Parathyroid adenoma (tissue), 2 donors: ENCODE results near the gene ZNF91.

Source experiments
- H2AFZ ChIP-seq: fragments of 300-600 bp; sonication (generic); one replicate; pipeline ENCODE4 v1.7.0; 2017; ENCODE audit warnings: antibody characterized with exemption, mild to moderate bottlenecking
- H3K27ac ChIP-seq: fragments of 300-600 bp; sonication (generic); one replicate; pipeline ENCODE4 v1.7.0; 2017
- H3K27me3 ChIP-seq: fragments of 300-600 bp; sonication (generic); one replicate; pipeline ENCODE4 v1.7.0; 2017; ENCODE audit warnings: low read length; ENCODE audit not compliant: control insufficient read depth, insufficient read depth
- H3K36me3 ChIP-seq: fragments of 300-600 bp; sonication (generic); one replicate; pipeline ENCODE4 v1.7.0; 2017; ENCODE audit warnings: low read length; ENCODE audit not compliant: control insufficient read depth, insufficient read depth
- H3K4me1 ChIP-seq: fragments of 300-600 bp; sonication (generic); one replicate; pipeline ENCODE4 v1.7.0; 2017; ENCODE audit warnings: control low read depth
- H3K4me2 ChIP-seq: fragments of 300-600 bp; sonication (generic); one replicate; pipeline ENCODE4 v1.7.0; 2017; ENCODE audit warnings: low read length
- H3K4me3 ChIP-seq: fragments of 300-600 bp; sonication (generic); one replicate; pipeline ENCODE4 v1.7.0; 2017; ENCODE audit warnings: low read depth, low read length
- H3K79me2 ChIP-seq: fragments of 300-600 bp; sonication (generic); one replicate; pipeline ENCODE4 v1.7.0; 2017; ENCODE audit warnings: control low read depth
- H3K9ac ChIP-seq: fragments of 300-600 bp; sonication (generic); one replicate; pipeline ENCODE4 v1.7.0; 2017; ENCODE audit warnings: mild to moderate bottlenecking
- H3K9me3 ChIP-seq: fragments of 300-600 bp; sonication (generic); one replicate; pipeline ENCODE4 v1.7.0; 2017; ENCODE audit warnings: low read length; ENCODE audit not compliant: control insufficient read depth
- TF ChIP-seq, protein P1 (sequence below): fragments of 300-600 bp; sonication (generic); IDR thresholded peaks from one replicate; pipeline ENCODE4 v1.7.0; 2017; ENCODE audit warnings: antibody characterized with exemption, mild to moderate bottlenecking
- donor health status: primary hyperparathyroidism.

Gene ZNF91

DNA sequence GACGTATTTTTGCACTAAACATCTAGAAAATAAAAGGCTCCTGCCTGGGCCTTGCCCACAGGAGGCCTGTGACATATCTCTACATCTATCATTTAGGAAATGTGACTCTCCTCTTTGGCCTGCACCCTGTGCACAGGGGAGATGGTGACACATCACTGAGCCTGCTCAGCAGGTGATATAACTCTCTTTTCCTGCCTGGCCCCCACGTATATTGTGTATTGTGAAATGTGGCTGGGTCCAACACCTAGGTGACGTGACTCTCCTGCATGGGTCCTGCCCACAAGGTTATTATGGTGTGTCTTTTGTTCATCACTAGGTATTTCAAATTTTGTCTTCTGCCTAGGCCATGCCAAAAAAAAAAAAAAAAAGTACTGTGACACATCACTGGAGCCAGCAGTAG is 83.7 kb downstream of the ZNF91 start:
- Histone ChIP-seq H3K4me2 (no peak overlapping the region), H3K9ac (no peak overlapping the region), H3K36me3 (no peaks in the 10 kb centered on the region), H3K79me2 (no peaks in the 10 kb centered on the region), H3K27ac (no peak overlapping the region), H2AFZ (no peak overlapping the region), H3K4me3 (no peak overlapping the region), H3K9me3 (no peaks in the 10 kb centered on the region), H3K4me1 (no peaks in the 10 kb centered on the region), H3K27me3 (no peaks in the 10 kb centered on the region)
- TF ChIP-seq, protein P1, sequence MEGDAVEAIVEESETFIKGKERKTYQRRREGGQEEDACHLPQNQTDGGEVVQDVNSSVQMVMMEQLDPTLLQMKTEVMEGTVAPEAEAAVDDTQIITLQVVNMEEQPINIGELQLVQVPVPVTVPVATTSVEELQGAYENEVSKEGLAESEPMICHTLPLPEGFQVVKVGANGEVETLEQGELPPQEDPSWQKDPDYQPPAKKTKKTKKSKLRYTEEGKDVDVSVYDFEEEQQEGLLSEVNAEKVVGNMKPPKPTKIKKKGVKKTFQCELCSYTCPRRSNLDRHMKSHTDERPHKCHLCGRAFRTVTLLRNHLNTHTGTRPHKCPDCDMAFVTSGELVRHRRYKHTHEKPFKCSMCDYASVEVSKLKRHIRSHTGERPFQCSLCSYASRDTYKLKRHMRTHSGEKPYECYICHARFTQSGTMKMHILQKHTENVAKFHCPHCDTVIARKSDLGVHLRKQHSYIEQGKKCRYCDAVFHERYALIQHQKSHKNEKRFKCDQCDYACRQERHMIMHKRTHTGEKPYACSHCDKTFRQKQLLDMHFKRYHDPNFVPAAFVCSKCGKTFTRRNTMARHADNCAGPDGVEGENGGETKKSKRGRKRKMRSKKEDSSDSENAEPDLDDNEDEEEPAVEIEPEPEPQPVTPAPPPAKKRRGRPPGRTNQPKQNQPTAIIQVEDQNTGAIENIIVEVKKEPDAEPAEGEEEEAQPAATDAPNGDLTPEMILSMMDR, result no peak

DNA sequence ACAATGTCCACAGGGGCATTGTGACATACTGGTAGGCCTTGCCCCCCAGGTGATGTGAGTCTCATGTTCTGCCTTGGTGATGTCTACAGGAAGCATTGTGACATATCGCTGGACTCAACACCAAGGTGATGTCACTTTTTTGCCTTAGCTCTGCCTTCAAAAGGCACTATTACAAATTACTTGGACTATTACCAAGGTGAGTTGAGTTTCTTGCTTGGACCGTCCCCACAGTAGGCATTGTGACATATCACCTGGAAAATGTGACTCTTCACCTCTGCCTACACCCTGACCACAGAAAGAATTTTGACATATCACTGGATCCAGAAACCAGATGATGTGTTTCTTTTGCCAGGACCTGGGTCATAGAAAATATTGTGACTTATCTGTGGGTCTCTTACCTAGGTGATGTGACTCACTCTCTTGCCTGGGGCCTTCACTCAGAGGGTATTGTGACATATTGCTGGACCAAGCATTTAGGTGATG is 84.5 kb downstream of the ZNF91 start:
- no peak overlapping the region for H3K27ac ChIP-seq
- H3K79me2 ChIP-seq, result no peaks in the 10 kb centered on the region
- TF ChIP-seq, protein P1, result no peak
- H3K4me2 ChIP-seq, result no peak overlapping the region
- H3K27me3 ChIP-seq, result no peaks in the 10 kb centered on the region
- no peak overlapping the region for H3K4me3 ChIP-seq
- no peak overlapping the region for H3K9ac ChIP-seq
- H3K4me1 ChIP-seq, result no peaks in the 10 kb centered on the region
- H2AFZ ChIP-seq, result no peak overlapping the region
- H3K9me3 ChIP-seq, result no peaks in the 10 kb centered on the region
- H3K36me3 ChIP-seq, result no peaks in the 10 kb centered on the region

DNA sequence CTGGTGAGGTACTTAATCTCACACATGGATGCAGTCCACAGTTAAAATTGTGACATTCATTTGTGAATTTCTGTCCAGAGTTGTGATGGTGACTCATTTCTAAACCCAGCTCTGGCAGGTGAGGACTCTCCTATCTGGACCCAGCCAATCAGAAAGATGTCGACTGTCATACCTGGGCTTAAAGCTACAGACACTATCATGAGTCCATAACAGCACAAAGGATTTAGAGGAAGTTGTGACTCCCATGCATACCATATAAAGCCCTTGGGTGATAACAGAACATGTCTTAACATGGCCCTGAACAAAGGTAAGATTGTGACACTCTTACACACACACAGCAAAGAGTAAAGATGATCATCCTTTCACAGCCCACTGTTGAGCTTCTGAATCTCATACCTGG is 85.3 kb downstream of the ZNF91 start:
- H3K9me3 ChIP-seq, result no peaks in the 10 kb centered on the region
- H2AFZ ChIP-seq, result no peak overlapping the region
- H3K27ac ChIP-seq, result no peak overlapping the region
- H3K4me2 ChIP-seq, result no peak overlapping the region
- no peaks in the 10 kb centered on the region for H3K79me2 ChIP-seq
- TF ChIP-seq, protein P1, result no peak
- no peak overlapping the region for H3K4me3 ChIP-seq
- H3K36me3 ChIP-seq, result no peaks in the 10 kb centered on the region
- no peaks in the 10 kb centered on the region for H3K27me3 ChIP-seq
- H3K4me1 ChIP-seq, result no peaks in the 10 kb centered on the region
- no peak overlapping the region for H3K9ac ChIP-seq

DNA sequence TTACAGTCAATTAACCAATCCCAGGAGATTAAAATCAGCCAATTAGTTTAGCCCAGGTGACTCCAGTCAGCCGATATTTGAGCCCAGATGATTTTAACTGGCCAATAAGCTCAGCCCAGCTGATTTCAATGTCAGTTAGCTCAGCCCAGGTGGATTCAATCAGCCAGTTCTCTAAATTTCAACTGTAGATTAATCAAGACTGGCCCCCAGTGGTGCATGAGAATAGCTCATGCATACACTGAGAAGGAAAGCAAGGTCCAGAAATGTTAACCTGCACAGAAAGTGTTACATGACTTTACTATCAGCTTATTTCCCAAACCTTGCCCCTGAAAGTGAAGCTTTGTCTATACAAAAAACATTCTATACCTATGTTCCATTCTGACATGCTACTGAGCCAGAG is 89.7 kb downstream of the ZNF91 start:
- Histone ChIP-seq H3K36me3 (no peaks in the 10 kb centered on the region), H2AFZ (no peak overlapping the region), H3K4me2 (no peak overlapping the region), H3K4me3 (no peak overlapping the region), H3K27me3 (no peaks in the 10 kb centered on the region), H3K9me3 (no peaks in the 10 kb centered on the region), H3K4me1 (no peaks in the 10 kb centered on the region), H3K27ac (no peak overlapping the region), H3K79me2 (no peaks in the 10 kb centered on the region), H3K9ac (no peak overlapping the region)
- TF ChIP-seq, protein P1, result no peak

DNA sequence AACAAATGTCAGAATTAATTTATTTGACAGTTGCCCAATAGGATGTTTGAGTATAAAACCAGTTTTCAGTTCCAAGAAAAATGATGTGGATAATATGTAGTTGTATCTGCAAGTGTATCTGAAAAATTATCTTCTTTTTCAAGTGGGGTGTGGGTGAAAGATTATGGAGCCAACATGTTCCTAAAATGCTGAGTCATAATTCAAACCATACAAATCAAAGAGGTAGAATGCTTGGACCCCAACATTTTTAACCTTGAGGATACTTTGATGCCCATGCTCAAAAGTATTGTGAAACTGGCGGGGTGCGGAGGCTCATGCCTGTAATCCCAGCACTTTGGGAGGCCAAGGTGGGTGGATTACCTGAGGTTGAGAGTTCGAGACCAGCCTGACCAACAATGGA is 91.0 kb downstream of the ZNF91 start:
- Histone ChIP-seq H3K79me2 (no peaks in the 10 kb centered on the region), H3K27me3 (no peaks in the 10 kb centered on the region), H3K36me3 (no peaks in the 10 kb centered on the region), H3K9me3 (no peaks in the 10 kb centered on the region), H2AFZ (no peak overlapping the region), H3K4me1 (no peaks in the 10 kb centered on the region), H3K27ac (no peak overlapping the region), H3K4me2 (no peak overlapping the region), H3K9ac (no peak overlapping the region), H3K4me3 (no peak overlapping the region)
- TF ChIP-seq, protein P1, result no peak
